ENCODE data around the gene CASQ2.

DNA sequence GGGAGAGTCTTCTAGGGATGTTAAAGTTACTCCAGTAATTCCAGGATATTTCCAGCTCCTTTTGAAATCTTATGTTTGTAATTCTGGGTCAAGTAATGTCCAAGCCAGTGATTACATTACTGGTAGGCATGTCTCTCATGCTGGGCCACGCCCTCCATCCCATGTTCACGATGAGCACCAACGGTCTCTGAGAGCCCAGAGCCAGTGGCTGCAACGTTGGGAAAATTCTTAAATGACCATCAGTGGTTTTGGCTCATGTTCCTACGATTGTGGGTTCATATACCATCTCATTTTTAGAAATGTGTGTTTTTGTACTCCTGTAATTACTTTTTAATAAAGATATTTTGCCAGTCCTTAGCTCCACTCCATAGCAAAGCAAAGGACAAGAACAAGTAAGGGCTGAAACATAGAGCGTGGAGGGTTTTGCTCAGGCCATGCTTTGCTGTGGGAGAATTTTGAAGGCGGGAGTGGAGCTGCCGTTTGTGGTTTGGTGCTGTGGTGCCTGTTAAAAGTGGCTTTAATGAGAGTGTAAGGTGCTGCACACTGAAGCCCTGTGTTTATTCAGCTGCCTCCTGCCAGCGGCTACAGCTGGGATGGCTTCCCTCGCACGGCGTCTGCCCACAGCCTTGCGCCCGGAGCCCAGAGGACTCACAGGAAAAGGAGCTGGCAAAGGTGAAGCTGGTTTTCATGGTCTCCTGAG, 97.9 kb downstream of the CASQ2 start:
- TF ChIP-seq, protein P1, sequence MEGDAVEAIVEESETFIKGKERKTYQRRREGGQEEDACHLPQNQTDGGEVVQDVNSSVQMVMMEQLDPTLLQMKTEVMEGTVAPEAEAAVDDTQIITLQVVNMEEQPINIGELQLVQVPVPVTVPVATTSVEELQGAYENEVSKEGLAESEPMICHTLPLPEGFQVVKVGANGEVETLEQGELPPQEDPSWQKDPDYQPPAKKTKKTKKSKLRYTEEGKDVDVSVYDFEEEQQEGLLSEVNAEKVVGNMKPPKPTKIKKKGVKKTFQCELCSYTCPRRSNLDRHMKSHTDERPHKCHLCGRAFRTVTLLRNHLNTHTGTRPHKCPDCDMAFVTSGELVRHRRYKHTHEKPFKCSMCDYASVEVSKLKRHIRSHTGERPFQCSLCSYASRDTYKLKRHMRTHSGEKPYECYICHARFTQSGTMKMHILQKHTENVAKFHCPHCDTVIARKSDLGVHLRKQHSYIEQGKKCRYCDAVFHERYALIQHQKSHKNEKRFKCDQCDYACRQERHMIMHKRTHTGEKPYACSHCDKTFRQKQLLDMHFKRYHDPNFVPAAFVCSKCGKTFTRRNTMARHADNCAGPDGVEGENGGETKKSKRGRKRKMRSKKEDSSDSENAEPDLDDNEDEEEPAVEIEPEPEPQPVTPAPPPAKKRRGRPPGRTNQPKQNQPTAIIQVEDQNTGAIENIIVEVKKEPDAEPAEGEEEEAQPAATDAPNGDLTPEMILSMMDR (IDR thresholded peaks at IDR 0.05; ENCODE audit: low read depth, low read length, poor library complexity, severe bottlenecking), result no peak
- no peak for TF ChIP-seq EZH2phosphoT487 (IDR thresholded peaks at IDR 0.05; ENCODE audit: borderline replicate concordance, low read length)

All from DOHH2 (cell line).